GM23338 (cell line): Measurements from ENCODE around the gene NPNT. TPM values are rescaled to one million over a fixed set of nuclear protein-coding genes. Genes with fewer than 3 reads are reported as not detected.

Experiments
- ATAC-seq: fragments of 200-7000 bp; cut with Tn5 transposase; 3 replicates; pipeline ENCODE4 v1.9.1; 2020
- DNase-seq: peaks from one replicate; pipeline ENCODE4 v3.0.0-alpha.2; 2015; ENCODE audit warnings: low spot score
- H2AFZ ChIP-seq: fragments of 200-600 bp; sonication (generic); 2 replicates; pipeline ENCODE4 v1.8.0; 2016; ENCODE audit warnings: antibody characterized with exemption, mild to moderate bottlenecking, moderate library complexity
- H3F3A ChIP-seq: fragments of 200-600 bp; sonication (generic); replicated peaks from 2 replicates; pipeline ENCODE4 v1.8.0; 2017; ENCODE audit warnings: antibody characterized with exemption, mixed run types, low read depth
- H3K27ac ChIP-seq: fragments of 200-600 bp; sonication (generic); 2 replicates; pipeline ENCODE4 v1.6.1; 2016; ENCODE audit warnings: low read depth
- H3K27me3 ChIP-seq: fragments of 200-600 bp; sonication (generic); 2 replicates; pipeline ENCODE4 v1.8.0; 2016; ENCODE audit warnings: mild to moderate bottlenecking, mixed run types, moderate library complexity; ENCODE audit not compliant: insufficient read depth
- H3K36me3 ChIP-seq: fragments of 200-600 bp; sonication (generic); 2 replicates; pipeline ENCODE4 v1.8.0; 2016; ENCODE audit warnings: mild to moderate bottlenecking; ENCODE audit not compliant: insufficient read depth
- H3K4me1 ChIP-seq: fragments of 200-600 bp; sonication (generic); 2 replicates; pipeline ENCODE4 v1.8.0; 2016; ENCODE audit warnings: mild to moderate bottlenecking, moderate library complexity; ENCODE audit not compliant: insufficient read depth
- H3K4me2 ChIP-seq: fragments of 200-600 bp; sonication (generic); 2 replicates; pipeline ENCODE4 v1.7.1; 2017; ENCODE audit warnings: mixed run types
- H3K4me3 ChIP-seq: fragments of 200-600 bp; sonication (generic); 2 replicates; pipeline ENCODE4 v1.6.1; 2016; ENCODE audit warnings: mixed run types
- H3K79me2 ChIP-seq: fragments of 200-600 bp; sonication (generic); replicated peaks from 2 replicates; pipeline ENCODE4 v1.8.0; 2017; ENCODE audit warnings: mild to moderate bottlenecking; ENCODE audit not compliant: insufficient read depth
- H3K9me2 ChIP-seq: fragments of 200-600 bp; sonication (generic); 2 replicates; pipeline ENCODE4 v1.8.0; 2017; ENCODE audit not compliant: insufficient read depth
- H4K20me1 ChIP-seq: fragments of 200-600 bp; sonication (generic); replicated peaks from 2 replicates; pipeline ENCODE4 v1.8.0; 2017; ENCODE audit warnings: mild to moderate bottlenecking; ENCODE audit not compliant: insufficient read depth
- H3K27ac Mint-ChIP-seq: 2 replicates; pipeline ENCODE4 v1.8.0; 2020; ENCODE audit warnings: inconsistent platforms, mild to moderate bottlenecking, moderate library complexity, mixed read lengths
- H3K27me3 Mint-ChIP-seq: 3 replicates; pipeline ENCODE4 v1.8.0; 2022; ENCODE audit warnings: low read depth, mild to moderate bottlenecking, moderate library complexity, mixed read lengths, inconsistent platforms; ENCODE audit not compliant: insufficient read depth, poor library complexity
- H3K36me3 Mint-ChIP-seq: 3 replicates; pipeline ENCODE4 v1.8.0; 2021; ENCODE audit warnings: low read depth, mild to moderate bottlenecking, inconsistent platforms, moderate library complexity, mixed read lengths
- H3K4me1 Mint-ChIP-seq: 3 replicates; pipeline ENCODE4 v1.8.0; 2020; ENCODE audit warnings: mild to moderate bottlenecking, inconsistent platforms, mixed read lengths
- H3K4me3 Mint-ChIP-seq: 3 replicates; pipeline ENCODE4 v1.8.0; 2021; ENCODE audit warnings: moderate library complexity, mild to moderate bottlenecking, inconsistent platforms, mixed read lengths
- H3K9me3 Mint-ChIP-seq: 3 replicates; pipeline ENCODE4 v1.8.0; 2020; ENCODE audit warnings: moderate library complexity, mild to moderate bottlenecking, inconsistent platforms, mixed read lengths
- CREB1 ChIP-seq: fragments of 250-450 bp; sonication (Bioruptor Pico); IDR thresholded peaks from 2 replicates; pipeline ENCODE4 v1.5.0; 2020; ENCODE audit warnings: low read depth, mild to moderate bottlenecking, moderate library complexity
- EZH2 ChIP-seq: fragments of 200-600 bp; sonication (generic); IDR thresholded peaks from one replicate; pipeline ENCODE4 v1.8.0; 2017; ENCODE audit warnings: antibody characterized with exemption, mild to moderate bottlenecking, low read depth; ENCODE audit not compliant: unreplicated experiment
- EZH2phosphoT487 ChIP-seq: fragments of 200-600 bp; sonication (generic); IDR thresholded peaks from one replicate; pipeline ENCODE4 v1.8.1; 2018; ENCODE audit warnings: antibody characterized with exemption; ENCODE audit not compliant: unreplicated experiment
- POLR2AphosphoS5 ChIP-seq: IDR thresholded peaks from 2 replicates; pipeline ENCODE4 v1.6.1; 2016; ENCODE audit warnings: antibody characterized with exemption, low read depth
- STAT1 ChIP-seq: IDR thresholded peaks from one replicate; pipeline ENCODE4 v1.6.1; 2016; ENCODE audit warnings: antibody characterized with exemption; ENCODE audit not compliant: unreplicated experiment
- ZNF114 ChIP-seq: fragments of 250-450 bp; sonication (Bioruptor Pico); IDR thresholded peaks from 2 replicates; pipeline ENCODE4 v1.5.0; 2020; ENCODE audit warnings: mild to moderate bottlenecking, moderate library complexity
- ZNF331 ChIP-seq: fragments of 250-450 bp; sonication (Bioruptor Pico); IDR thresholded peaks from 2 replicates; pipeline ENCODE4 v1.5.0; 2020; ENCODE audit warnings: low read depth, mild to moderate bottlenecking, moderate library complexity
- polyA plus RNA-seq: library from polyadenylated mRNA; unstranded; fragments of >200 nt; fragmentation: Nextera tagmentation; extraction: Ambion mirVana; gene quantifications from 2 replicates; pipeline ENCODE4 v1.2.1, GENCODE V29; 2016
- total RNA-seq: library from RNA; depleted of rRNA; stranded (reverse); fragments of >200 nt; shearing (Covaris generic); gene quantifications from 2 replicates; pipeline ENCODE4 v1.2.3, GENCODE V29; 2014
- TF ChIP-seq, protein P1 (sequence below): fragments of 250-450 bp; sonication (Bioruptor Pico); IDR thresholded peaks from 2 replicates; pipeline ENCODE4 v1.5.0; 2020; ENCODE audit warnings: mild to moderate bottlenecking, moderate library complexity
- TF ChIP-seq, protein P2 (sequence below), 2 experiments: fragments of 200-600 bp in 1 of 2; sonication (generic) in 1 of 2; conservative IDR thresholded peaks; 2 replicates each; pipeline versions ENCODE4 v1.5.1 to v1.6.1; 2016 to 2017; ENCODE audit warnings: antibody characterized with exemption in 2 of 2, low read depth in 2 of 2, mild to moderate bottlenecking in 2 of 2, moderate library complexity in 1 of 2
- TF ChIP-seq, protein P3 (sequence below): IDR thresholded peaks from one replicate; pipeline ENCODE4 v1.6.1; 2018; ENCODE audit warnings: antibody characterized with exemption; ENCODE audit not compliant: unreplicated experiment

Gene NPNT
- total and polyA plus RNA-seq, 2 experiments from 2014 or later, result 1.4 TPM

DNA sequence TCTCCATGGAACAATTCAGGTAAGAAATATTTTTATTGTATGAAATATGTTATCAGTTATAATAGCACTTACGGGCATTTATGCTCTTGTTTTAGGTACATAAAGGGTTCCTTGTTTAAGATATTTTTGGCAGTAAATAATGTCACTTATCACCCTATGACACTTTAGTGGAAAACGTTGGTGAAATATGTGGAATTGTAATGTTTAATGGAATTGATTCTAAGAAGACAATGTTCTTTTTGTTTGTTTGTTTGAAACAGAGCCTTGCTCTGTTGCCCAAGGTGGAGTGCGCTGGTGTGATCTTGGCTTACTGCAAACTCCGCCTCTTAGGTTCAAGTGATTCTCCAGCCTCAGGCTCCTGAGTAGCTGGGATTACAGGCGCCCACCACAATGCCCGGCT lies 17.4 kb downstream of the NPNT start (continued):
- TF ChIP-seq, protein P1, sequence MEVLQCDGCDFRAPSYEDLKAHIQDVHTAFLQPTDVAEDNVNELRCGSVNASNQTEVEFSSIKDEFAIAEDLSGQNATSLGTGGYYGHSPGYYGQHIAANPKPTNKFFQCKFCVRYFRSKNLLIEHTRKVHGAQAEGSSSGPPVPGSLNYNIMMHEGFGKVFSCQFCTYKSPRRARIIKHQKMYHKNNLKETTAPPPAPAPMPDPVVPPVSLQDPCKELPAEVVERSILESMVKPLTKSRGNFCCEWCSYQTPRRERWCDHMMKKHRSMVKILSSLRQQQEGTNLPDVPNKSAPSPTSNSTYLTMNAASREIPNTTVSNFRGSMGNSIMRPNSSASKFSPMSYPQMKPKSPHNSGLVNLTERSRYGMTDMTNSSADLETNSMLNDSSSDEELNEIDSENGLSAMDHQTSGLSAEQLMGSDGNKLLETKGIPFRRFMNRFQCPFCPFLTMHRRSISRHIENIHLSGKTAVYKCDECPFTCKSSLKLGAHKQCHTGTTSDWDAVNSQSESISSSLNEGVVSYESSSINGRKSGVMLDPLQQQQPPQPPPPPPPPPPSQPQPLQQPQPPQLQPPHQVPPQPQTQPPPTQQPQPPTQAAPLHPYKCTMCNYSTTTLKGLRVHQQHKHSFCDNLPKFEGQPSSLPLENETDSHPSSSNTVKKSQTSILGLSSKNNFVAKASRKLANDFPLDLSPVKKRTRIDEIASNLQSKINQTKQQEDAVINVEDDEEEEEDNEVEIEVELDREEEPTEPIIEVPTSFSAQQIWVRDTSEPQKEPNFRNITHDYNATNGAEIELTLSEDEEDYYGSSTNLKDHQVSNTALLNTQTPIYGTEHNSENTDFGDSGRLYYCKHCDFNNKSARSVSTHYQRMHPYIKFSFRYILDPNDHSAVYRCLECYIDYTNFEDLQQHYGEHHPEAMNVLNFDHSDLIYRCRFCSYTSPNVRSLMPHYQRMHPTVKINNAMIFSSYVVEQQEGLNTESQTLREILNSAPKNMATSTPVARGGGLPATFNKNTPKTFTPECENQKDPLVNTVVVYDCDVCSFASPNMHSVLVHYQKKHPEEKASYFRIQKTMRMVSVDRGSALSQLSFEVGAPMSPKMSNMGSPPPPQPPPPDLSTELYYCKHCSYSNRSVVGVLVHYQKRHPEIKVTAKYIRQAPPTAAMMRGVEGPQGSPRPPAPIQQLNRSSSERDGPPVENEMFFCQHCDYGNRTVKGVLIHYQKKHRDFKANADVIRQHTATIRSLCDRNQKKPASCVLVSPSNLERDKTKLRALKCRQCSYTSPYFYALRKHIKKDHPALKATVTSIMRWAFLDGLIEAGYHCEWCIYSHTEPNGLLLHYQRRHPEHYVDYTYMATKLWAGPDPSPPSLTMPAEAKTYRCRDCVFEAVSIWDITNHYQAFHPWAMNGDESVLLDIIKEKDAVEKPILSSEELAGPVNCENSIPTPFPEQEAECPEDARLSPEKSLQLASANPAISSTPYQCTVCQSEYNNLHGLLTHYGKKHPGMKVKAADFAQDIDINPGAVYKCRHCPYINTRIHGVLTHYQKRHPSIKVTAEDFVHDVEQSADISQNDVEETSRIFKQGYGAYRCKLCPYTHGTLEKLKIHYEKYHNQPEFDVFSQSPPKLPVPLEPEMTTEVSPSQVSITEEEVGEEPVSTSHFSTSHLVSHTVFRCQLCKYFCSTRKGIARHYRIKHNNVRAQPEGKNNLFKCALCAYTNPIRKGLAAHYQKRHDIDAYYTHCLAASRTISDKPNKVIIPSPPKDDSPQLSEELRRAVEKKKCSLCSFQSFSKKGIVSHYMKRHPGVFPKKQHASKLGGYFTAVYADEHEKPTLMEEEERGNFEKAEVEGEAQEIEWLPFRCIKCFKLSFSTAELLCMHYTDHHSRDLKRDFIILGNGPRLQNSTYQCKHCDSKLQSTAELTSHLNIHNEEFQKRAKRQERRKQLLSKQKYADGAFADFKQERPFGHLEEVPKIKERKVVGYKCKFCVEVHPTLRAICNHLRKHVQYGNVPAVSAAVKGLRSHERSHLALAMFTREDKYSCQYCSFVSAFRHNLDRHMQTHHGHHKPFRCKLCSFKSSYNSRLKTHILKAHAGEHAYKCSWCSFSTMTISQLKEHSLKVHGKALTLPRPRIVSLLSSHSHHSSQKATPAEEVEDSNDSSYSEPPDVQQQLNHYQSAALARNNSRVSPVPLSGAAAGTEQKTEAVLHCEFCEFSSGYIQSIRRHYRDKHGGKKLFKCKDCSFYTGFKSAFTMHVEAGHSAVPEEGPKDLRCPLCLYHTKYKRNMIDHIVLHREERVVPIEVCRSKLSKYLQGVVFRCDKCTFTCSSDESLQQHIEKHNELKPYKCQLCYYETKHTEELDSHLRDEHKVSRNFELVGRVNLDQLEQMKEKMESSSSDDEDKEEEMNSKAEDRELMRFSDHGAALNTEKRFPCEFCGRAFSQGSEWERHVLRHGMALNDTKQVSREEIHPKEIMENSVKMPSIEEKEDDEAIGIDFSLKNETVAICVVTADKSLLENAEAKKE (CRISPR knock-in tag), result no peak
- TF ChIP-seq ZNF114 (CRISPR knock-in tag) (no peak), STAT1 (no peak), POLR2AphosphoS5 (no peak)
- TF ChIP-seq, protein P2, sequence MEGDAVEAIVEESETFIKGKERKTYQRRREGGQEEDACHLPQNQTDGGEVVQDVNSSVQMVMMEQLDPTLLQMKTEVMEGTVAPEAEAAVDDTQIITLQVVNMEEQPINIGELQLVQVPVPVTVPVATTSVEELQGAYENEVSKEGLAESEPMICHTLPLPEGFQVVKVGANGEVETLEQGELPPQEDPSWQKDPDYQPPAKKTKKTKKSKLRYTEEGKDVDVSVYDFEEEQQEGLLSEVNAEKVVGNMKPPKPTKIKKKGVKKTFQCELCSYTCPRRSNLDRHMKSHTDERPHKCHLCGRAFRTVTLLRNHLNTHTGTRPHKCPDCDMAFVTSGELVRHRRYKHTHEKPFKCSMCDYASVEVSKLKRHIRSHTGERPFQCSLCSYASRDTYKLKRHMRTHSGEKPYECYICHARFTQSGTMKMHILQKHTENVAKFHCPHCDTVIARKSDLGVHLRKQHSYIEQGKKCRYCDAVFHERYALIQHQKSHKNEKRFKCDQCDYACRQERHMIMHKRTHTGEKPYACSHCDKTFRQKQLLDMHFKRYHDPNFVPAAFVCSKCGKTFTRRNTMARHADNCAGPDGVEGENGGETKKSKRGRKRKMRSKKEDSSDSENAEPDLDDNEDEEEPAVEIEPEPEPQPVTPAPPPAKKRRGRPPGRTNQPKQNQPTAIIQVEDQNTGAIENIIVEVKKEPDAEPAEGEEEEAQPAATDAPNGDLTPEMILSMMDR (conservative IDR thresholded peaks at IDR 0.05; ENCODE audit: low read depth in 2 of 2), result no peak

DNA sequence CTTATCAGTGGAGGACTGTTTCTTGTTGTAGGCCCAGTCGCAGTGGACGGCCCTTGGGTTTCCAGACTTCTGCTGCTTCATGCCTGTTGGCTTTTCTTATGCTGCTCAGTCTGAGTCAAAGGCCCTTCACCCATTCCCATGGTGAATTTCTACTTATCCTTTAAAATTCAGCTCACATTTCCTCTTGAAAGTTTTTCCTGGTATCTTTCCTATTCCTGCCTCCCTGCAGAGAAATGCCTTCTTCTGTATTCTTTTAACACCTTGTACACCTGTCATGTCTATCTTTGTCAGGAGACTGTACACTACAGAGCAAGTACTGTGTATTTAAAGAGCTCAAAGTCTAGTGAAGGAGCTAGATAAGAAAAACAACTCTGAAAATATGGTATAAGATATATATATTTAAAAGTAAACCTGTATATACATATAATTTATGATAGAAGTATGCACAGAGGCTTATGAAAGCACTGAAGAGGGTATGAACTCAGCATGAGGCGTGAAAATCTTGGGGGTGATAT lies 22.0 kb downstream of the NPNT start:
- peaks cover 16% of the 10 kb centered on the region; the same call in 2 of the 3 replicates for H3K4me1 Mint-ChIP-seq
- no peak for DNase-seq
- TF ChIP-seq, protein P2 (conservative IDR thresholded peaks at IDR 0.05; ENCODE audit: low read depth in 2 of 2), result no peak
- TF ChIP-seq EZH2phosphoT487 (no peak), EZH2 (no peak), CREB1 (no peak), ZNF331 (CRISPR knock-in tag) (no peak)
- TF ChIP-seq, protein P3, sequence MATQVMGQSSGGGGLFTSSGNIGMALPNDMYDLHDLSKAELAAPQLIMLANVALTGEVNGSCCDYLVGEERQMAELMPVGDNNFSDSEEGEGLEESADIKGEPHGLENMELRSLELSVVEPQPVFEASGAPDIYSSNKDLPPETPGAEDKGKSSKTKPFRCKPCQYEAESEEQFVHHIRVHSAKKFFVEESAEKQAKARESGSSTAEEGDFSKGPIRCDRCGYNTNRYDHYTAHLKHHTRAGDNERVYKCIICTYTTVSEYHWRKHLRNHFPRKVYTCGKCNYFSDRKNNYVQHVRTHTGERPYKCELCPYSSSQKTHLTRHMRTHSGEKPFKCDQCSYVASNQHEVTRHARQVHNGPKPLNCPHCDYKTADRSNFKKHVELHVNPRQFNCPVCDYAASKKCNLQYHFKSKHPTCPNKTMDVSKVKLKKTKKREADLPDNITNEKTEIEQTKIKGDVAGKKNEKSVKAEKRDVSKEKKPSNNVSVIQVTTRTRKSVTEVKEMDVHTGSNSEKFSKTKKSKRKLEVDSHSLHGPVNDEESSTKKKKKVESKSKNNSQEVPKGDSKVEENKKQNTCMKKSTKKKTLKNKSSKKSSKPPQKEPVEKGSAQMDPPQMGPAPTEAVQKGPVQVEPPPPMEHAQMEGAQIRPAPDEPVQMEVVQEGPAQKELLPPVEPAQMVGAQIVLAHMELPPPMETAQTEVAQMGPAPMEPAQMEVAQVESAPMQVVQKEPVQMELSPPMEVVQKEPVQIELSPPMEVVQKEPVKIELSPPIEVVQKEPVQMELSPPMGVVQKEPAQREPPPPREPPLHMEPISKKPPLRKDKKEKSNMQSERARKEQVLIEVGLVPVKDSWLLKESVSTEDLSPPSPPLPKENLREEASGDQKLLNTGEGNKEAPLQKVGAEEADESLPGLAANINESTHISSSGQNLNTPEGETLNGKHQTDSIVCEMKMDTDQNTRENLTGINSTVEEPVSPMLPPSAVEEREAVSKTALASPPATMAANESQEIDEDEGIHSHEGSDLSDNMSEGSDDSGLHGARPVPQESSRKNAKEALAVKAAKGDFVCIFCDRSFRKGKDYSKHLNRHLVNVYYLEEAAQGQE, result no peak

More for the DNA sequence above, 22.0 kb downstream of the NPNT start:
- Histone ChIP-seq H3K4me1 (peaks cover 13% of the 10 kb centered on the region), H3K27me3 (no peaks in the 10 kb centered on the region), H3K4me2 (no peak overlapping the region), H4K20me1 (no peaks in the 10 kb centered on the region), H3F3A (no peaks in the 10 kb centered on the region), H3K4me3 (no peak overlapping the region), H3K27ac (no peak overlapping the region), H3K36me3 (no peaks in the 10 kb centered on the region), H3K79me2 (no peaks in the 10 kb centered on the region), H2AFZ (no peak overlapping the region), H3K9me2 (no peaks in the 10 kb centered on the region)
- Mint-ChIP-seq H3K4me3 (no peak overlapping the region), H3K27ac (no peak overlapping the region), H3K9me3 (no peaks in the 10 kb centered on the region), H3K36me3 (no peaks in the 10 kb centered on the region), H3K27me3 (no peaks in the 10 kb centered on the region)
- ATAC-seq, result no peak
